MCF 10A (cell line): ENCODE results near the gene EDC4. TPM values are rescaled to one million over a fixed set of nuclear protein-coding genes. Genes with fewer than 3 reads are reported as not detected.

Source experiments
- BruUV-seq: library from RNA; stranded (reverse); fragments of 400-500 nt; replicated peaks from 2 replicates; lab custom pipeline; 2021; lab: Mats Ljungman, UMichigan
- CTCF ChIA-PET: fragments of 300-600 bp; sonication (Branson Sonifier 250); formaldehyde crosslinking; extraction: SDS; loops from one replicate; lab custom pipeline; 2021; ENCODE audit warnings: antibody characterized with exemption, inconsistent platforms; lab: Yijun Ruan, JAX
- POLR2A ChIA-PET: fragments of 300-600, 350-650 bp; sonication (Branson Sonifier 250); formaldehyde crosslinking; extraction: SDS; loops from one replicate; lab custom pipeline; 2020; ENCODE audit warnings: antibody characterized with exemption, inconsistent platforms; lab: Yijun Ruan, JAX
- DNase-seq: peaks from one replicate; pipeline ENCODE4 v3.0.0-alpha.2; 2018; ENCODE audit not compliant: unreplicated experiment
- H3K27ac Mint-ChIP-seq: one replicate; pipeline ENCODE4 v1.8.0; 2022; ENCODE audit warnings: mild to moderate bottlenecking, low read depth, mixed read lengths; ENCODE audit not compliant: unreplicated experiment
- H3K27me3 Mint-ChIP-seq: one replicate; pipeline ENCODE4 v1.8.0; 2022; ENCODE audit warnings: mixed read lengths; ENCODE audit not compliant: insufficient read depth, unreplicated experiment
- H3K36me3 Mint-ChIP-seq: one replicate; pipeline ENCODE4 v1.8.0; 2022; ENCODE audit warnings: mild to moderate bottlenecking, moderate library complexity, mixed read lengths; ENCODE audit not compliant: insufficient read depth, unreplicated experiment
- H3K4me1 Mint-ChIP-seq: one replicate; pipeline ENCODE4 v1.8.0; 2022; ENCODE audit warnings: mixed read lengths; ENCODE audit not compliant: insufficient read depth, unreplicated experiment
- H3K4me3 Mint-ChIP-seq: one replicate; pipeline ENCODE4 v1.8.0; 2022; ENCODE audit warnings: mild to moderate bottlenecking, moderate library complexity, mixed read lengths; ENCODE audit not compliant: unreplicated experiment
- H3K9me3 Mint-ChIP-seq: one replicate; pipeline ENCODE4 v1.8.0; 2022; ENCODE audit warnings: mixed read lengths; ENCODE audit not compliant: unreplicated experiment
- intact Hi-C: fragments of 100-400 bp; cut with micrococcal nuclease; formaldehyde crosslinking; loops from 2 replicates; pipeline ENCODE4 v1.14.1; 2022
- total RNA-seq: library from RNA; stranded (reverse); gene quantifications from 2 replicates; pipeline ENCODE4 v1.2.3, GENCODE V29; 2022
- TF ChIP-seq, protein P1 (sequence below): fragments of 200-600 bp; IDR thresholded peaks from one replicate; pipeline ENCODE4 v1.8.0; 2022; ENCODE audit warnings: antibody characterized with exemption, mild to moderate bottlenecking; ENCODE audit not compliant: unreplicated experiment

Gene EDC4
- total RNA-seq, 1 experiment from 2014 or later: 50.9 TPM

DNA sequence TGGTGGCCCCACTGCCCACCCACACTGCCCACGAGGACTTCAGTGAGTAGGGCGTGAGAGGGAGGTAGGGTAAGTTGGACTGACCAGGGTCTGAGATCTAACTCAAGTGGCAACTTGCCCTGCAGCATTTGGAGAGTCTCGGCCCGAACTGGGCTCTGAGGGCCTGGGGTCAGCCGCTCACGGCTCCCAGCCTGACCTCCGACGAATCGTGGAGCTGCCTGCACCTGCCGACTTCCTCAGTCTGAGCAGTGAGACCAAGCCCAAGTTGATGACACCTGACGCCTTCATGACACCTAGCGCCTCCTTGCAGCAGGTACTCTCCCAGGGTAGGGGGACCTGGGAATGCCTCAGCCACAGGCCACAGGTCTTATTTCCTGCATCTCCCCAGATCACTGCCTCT is 6.6 kb downstream of the EDC4 start:
- no peaks in the 10 kb centered on the region for H3K27me3 Mint-ChIP-seq
- ChIA-PET CTCF (interaction anchor here (0.7 to 1.7 kb wide), 3 partner anchors 55 to 358 kb away, joined by 3 to 10 read pairs (median 3); no protein-coding TSS in a partner anchor), POLR2A (no interaction called here)
- H3K4me3 Mint-ChIP-seq: no peak overlapping the region
- DNase-seq: no peak
- TF ChIP-seq, protein P1, sequence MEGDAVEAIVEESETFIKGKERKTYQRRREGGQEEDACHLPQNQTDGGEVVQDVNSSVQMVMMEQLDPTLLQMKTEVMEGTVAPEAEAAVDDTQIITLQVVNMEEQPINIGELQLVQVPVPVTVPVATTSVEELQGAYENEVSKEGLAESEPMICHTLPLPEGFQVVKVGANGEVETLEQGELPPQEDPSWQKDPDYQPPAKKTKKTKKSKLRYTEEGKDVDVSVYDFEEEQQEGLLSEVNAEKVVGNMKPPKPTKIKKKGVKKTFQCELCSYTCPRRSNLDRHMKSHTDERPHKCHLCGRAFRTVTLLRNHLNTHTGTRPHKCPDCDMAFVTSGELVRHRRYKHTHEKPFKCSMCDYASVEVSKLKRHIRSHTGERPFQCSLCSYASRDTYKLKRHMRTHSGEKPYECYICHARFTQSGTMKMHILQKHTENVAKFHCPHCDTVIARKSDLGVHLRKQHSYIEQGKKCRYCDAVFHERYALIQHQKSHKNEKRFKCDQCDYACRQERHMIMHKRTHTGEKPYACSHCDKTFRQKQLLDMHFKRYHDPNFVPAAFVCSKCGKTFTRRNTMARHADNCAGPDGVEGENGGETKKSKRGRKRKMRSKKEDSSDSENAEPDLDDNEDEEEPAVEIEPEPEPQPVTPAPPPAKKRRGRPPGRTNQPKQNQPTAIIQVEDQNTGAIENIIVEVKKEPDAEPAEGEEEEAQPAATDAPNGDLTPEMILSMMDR: no peak
- H3K27ac Mint-ChIP-seq: no peak overlapping the region
- no peaks in the 10 kb centered on the region for H3K9me3 Mint-ChIP-seq
- intact Hi-C loops: no loop called here
- H3K36me3 Mint-ChIP-seq: peaks cover 77% of the 10 kb centered on the region
- no TSS peak for BruUV-seq
- peaks cover 28% of the 10 kb centered on the region for H3K4me1 Mint-ChIP-seq

DNA sequence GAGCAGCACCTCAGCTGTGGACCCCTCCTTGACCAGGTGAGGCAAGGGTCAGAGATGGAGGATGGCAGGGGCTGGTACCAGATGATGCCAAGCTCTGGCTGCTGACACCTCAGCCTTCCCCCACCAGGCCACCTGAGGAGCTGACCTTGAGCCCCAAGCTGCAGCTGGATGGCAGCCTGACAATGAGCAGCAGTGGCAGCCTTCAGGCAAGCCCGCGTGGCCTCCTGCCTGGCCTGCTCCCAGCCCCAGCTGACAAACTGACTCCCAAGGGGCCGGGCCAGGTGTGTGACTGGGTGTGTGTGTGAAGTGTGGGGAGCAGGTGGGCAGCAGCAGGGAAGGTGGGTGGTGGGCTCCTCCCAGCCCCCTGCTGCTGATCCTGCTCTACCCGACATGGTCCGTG is 7.1 kb downstream of the EDC4 start:
- no peak for DNase-seq
- Mint-ChIP-seq H3K36me3 (peaks cover 78% of the 10 kb centered on the region), H3K9me3 (no peaks in the 10 kb centered on the region), H3K27ac (no peak overlapping the region), H3K4me1 (peaks cover 28% of the 10 kb centered on the region), H3K4me3 (no peak overlapping the region), H3K27me3 (no peaks in the 10 kb centered on the region)
- CTCF ChIA-PET: interaction anchor here (1.2 to 6.4 kb wide), 3 partner anchors 47 to 64 kb away, joined by 3 to 67 read pairs (median 10); no protein-coding TSS in a partner anchor
- TF ChIP-seq, protein P1: no peak
- intact Hi-C loops: no loop called here
- no TSS peak for BruUV-seq
- POLR2A ChIA-PET: no interaction called here

DNA sequence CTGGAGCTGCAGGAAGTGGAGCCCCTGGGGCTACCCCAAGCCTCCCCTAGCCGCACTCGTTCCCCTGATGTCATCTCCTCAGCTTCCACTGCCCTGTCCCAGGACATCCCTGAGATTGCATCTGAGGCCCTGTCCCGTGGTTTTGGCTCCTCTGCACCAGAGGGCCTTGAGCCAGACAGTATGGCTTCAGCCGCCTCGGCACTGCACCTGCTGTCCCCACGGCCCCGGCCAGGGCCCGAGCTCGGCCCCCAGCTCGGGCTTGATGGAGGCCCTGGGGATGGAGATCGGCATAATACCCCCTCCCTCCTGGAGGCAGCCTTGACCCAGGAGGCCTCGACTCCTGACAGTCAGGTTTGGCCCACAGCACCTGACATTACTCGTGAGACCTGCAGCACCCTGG is 7.7 kb downstream of the EDC4 start:
- intact Hi-C loops: no loop called here
- TF ChIP-seq, protein P1: no peak
- ChIA-PET CTCF (interaction anchor here (0.6 to 6.4 kb wide), 5 partner anchors 23 to 359 kb away, joined by 3 to 67 read pairs (median 4); no protein-coding TSS in a partner anchor), POLR2A (no interaction called here)
- BruUV-seq: no TSS peak
- Mint-ChIP-seq H3K4me1 (peaks cover 22% of the 10 kb centered on the region), H3K36me3 (peaks cover 78% of the 10 kb centered on the region), H3K4me3 (no peak overlapping the region), H3K27me3 (no peaks in the 10 kb centered on the region), H3K27ac (no peak overlapping the region), H3K9me3 (no peaks in the 10 kb centered on the region)
- no peak for DNase-seq

DNA sequence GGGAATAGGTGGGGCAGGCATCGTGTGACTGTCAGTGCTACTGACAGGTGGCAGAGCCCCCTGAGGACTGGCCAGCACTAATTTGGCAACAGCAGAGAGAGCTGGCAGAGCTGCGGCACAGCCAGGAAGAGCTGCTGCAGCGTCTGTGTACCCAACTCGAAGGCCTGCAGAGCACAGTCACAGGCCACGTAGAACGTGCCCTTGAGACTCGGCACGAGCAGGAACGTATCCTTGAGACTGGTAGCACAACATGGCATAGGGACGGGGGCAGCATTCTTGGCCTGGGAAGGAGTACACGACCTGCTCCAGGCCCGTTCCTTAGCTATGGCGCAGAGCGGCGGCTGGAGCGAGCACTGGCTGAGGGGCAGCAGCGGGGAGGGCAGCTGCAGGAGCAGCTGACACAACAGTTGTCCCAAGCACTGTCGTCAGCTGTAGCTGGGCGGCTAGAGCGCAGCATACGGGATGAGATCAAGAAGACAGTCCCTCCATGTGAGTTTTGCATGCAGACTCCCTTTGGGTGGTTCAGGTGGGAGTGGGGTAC is 8.8 kb downstream of the EDC4 start:
- no peak overlapping the region for H3K4me3 Mint-ChIP-seq
- TF ChIP-seq, protein P1: no peak
- BruUV-seq: no TSS peak
- intact Hi-C loops: no loop called here
- peaks cover 68% of the 10 kb centered on the region for H3K36me3 Mint-ChIP-seq
- H3K27me3 Mint-ChIP-seq: no peaks in the 10 kb centered on the region
- H3K4me1 Mint-ChIP-seq: peaks cover 17% of the 10 kb centered on the region
- ChIA-PET CTCF (interaction anchor here (0.6 to 6.4 kb wide), 4 partner anchors 9 to 54 kb away, joined by 3 to 67 read pairs (median 5); no protein-coding TSS in a partner anchor), POLR2A (interaction anchor here (0.6 to 1.0 kb wide), 2 partner anchors 8 to 922 kb away, joined by 3 read pairs; no protein-coding TSS in a partner anchor)
- DNase-seq: no peak
- no peak overlapping the region for H3K27ac Mint-ChIP-seq
- H3K9me3 Mint-ChIP-seq: no peaks in the 10 kb centered on the region
